Measurements from ENCODE around the gene SFRP5. TPM values are rescaled to one million over a fixed set of nuclear protein-coding genes. Genes with fewer than 3 reads are reported as not detected.

The SFRP5 gene
- total and polyA plus RNA-seq, 2 of the 13 experiments (the other 11 are each of a cell fraction or from before 2014, with no cell fraction given), result 0.32 to 1.7 TPM

- Histone ChIP-seq H4K20me1 (ENCODE audit: insufficient read depth, low read length) (no peaks in the 10 kb centered on the region), H2AFZ (ENCODE audit: low read length) (no peak overlapping the region), H3K9ac (ENCODE audit: insufficient read depth, low read depth, low read length) (peak overlapping the region; percentile 28; the same call in 1 of the 2 replicates), H3K4me1 (ENCODE audit: insufficient read depth, low read length) (peaks cover 48% of the 10 kb centered on the region), H3K79me2 (ENCODE audit: insufficient read depth, low read length) (no peaks in the 10 kb centered on the region), H3K4me3 (replicated peaks in 1 of 3; ENCODE audit: insufficient read depth in 1 of 3, low read depth in 2 of 3, low read length in 3 of 3) (no peak overlapping the region), H3K36me3 (replicated peaks in 1 of 2; ENCODE audit: control insufficient read depth in 1 of 2, insufficient read depth in 2 of 2, low read length in 2 of 2) (peaks cover 6 to 22% of the 10 kb centered on the region in 2 experiments; a peak in 4 of 5 replicates), H3K27ac (ENCODE audit: extremely low read length, insufficient read depth, low read length) (no peak overlapping the region), H3K27me3 (ENCODE audit: control insufficient read depth in 1 of 2, insufficient read depth in 2 of 2, low read length in 2 of 2) (peaks cover 0 to under 1% of the 10 kb centered on the region in 2 experiments; a peak in 1 of 5 replicates), H3K9me3 (ENCODE audit: low read length) (no peaks in the 10 kb centered on the region), H3K4me2 (ENCODE audit: low read depth, low read length) (peak overlapping the region; percentile 48)
- CTCF ChIA-PET (ENCODE audit: low intra/inter-chr PET ratio, low total read pairs), result no interaction called here
- ATAC-seq, result no peak
- WGBS (ENCODE audit: low lambda C conversion rate), result 96% methylated on average over 3 of the region's 3 CpGs
- no TSS peak for BruUV-seq (replicated peaks)
- POLR2A ChIA-PET, result interaction anchor here (1.6 kb wide), 1 partner anchor 11 kb away, joined by 6 read pairs; no protein-coding TSS in a partner anchor
- intact Hi-C loops (cut with micrococcal nuclease; ENCODE audit: unreplicated experiment), result no loop called here
- in situ Hi-C loops (cut with HindIII; ENCODE audit: extremely low pct_ligation_motif_present, low pct_unique_long_range_greater_than_20kb), result no loop called here
- DNase-seq (ENCODE audit: low spot score), result no peak
- no peak for FAIRE-seq
- TF ChIP-seq EED (CRISPR knock-in tag; IDR thresholded peaks at IDR 0.05) (no peak), ZNF841 (CRISPR knock-in tag; IDR thresholded peaks at IDR 0.05; ENCODE audit: borderline replicate concordance) (no peak), ZNF441 (CRISPR knock-in tag; IDR thresholded peaks at IDR 0.05; ENCODE audit: borderline replicate concordance) (no peak), UBTF (CRISPR knock-in tag; IDR thresholded peaks at IDR 0.05) (no peak), JUN (CRISPR knock-in tag; IDR thresholded peaks at IDR 0.05) (no peak), SNAI1 (CRISPR knock-in tag; IDR thresholded peaks at IDR 0.05; ENCODE audit: borderline replicate concordance) (no peak), ZBTB21 (CRISPR knock-in tag; IDR thresholded peaks at IDR 0.05) (no peak), THAP11 (CRISPR knock-in tag; IDR thresholded peaks at IDR 0.05) (no peak), ZBTB10 (CRISPR knock-in tag; IDR thresholded peaks at IDR 0.05; ENCODE audit: borderline replicate concordance) (no peak), ZSCAN31 (CRISPR knock-in tag; IDR thresholded peaks at IDR 0.05; ENCODE audit: low read depth) (no peak), ZNF30 (CRISPR knock-in tag; IDR thresholded peaks at IDR 0.05) (no peak), EZH2 (conservative IDR thresholded peaks at IDR 0.05; ENCODE audit: low read depth, low read length) (no peak), MTERF4 (CRISPR knock-in tag; IDR thresholded peaks at IDR 0.05) (no peak), NFE2 (CRISPR knock-in tag; IDR thresholded peaks at IDR 0.05) (no peak), ZNF281 (CRISPR knock-in tag; IDR thresholded peaks at IDR 0.05; ENCODE audit: borderline replicate concordance) (no peak), NFYC (CRISPR knock-in tag; IDR thresholded peaks at IDR 0.05) (no peak), MATR3 (CRISPR knock-in tag; IDR thresholded peaks at IDR 0.05) (no peak), KAT8 (CRISPR knock-in tag; IDR thresholded peaks at IDR 0.05) (no peak)
Measured at GRCh38 chr10:97763947-97764346, 7.9 kb downstream of the SFRP5 start.
